Neural crest cell (in vitro differentiated cells): ENCODE measurements around the gene ZNF175. TPM values are rescaled to one million over a fixed set of nuclear protein-coding genes. Genes with fewer than 3 reads are reported as not detected.

Experiments
- DNase-seq: peaks from one replicate; pipeline ENCODE4 v3.0.0; 2021; ENCODE audit warnings: low read depth, mixed read lengths, low spot score
- H3K27ac Mint-ChIP-seq: one replicate; pipeline ENCODE4 v1.8.0; 2021; ENCODE audit warnings: mild to moderate bottlenecking, mixed read lengths; ENCODE audit not compliant: unreplicated experiment
- H3K27me3 Mint-ChIP-seq: 2 replicates; pipeline ENCODE4 v1.8.0; 2021; ENCODE audit warnings: low read depth, mild to moderate bottlenecking, mixed read lengths
- H3K36me3 Mint-ChIP-seq: 2 replicates; pipeline ENCODE4 v1.8.0; 2021; ENCODE audit warnings: low read depth, mild to moderate bottlenecking, mixed read lengths
- H3K4me1 Mint-ChIP-seq: 2 replicates; pipeline ENCODE4 v1.8.0; 2021; ENCODE audit warnings: mixed read lengths
- H3K4me3 Mint-ChIP-seq: one replicate; pipeline ENCODE4 v1.8.0; 2021; ENCODE audit warnings: mild to moderate bottlenecking, mixed read lengths
- H3K9me3 Mint-ChIP-seq: 2 replicates; pipeline ENCODE4 v1.8.0; 2021; ENCODE audit warnings: mixed read lengths
- long read RNA-seq: library from polyadenylated mRNA; unstranded; transcript quantifications from one replicate; pipeline ENCODE4 v2.0.0, GENCODE V29; 2020
- total RNA-seq: library from RNA; stranded (reverse); gene quantifications from 2 replicates; pipeline ENCODE4 v1.2.1, GENCODE V29; 2021
- TF ChIP-seq, protein P1 (sequence below): fragments of 200-600 bp; sonication (generic); conservative IDR thresholded peaks from 2 replicates; pipeline ENCODE4 v1.5.0; 2021; ENCODE audit warnings: antibody characterized with exemption, mild to moderate bottlenecking

ZNF175 gene
- 12.9 and 15.8 TPM in 2 replicates for total RNA-seq
- long read RNA-seq, partial matches to known transcripts = 1 of 4 reads
- long read RNA-seq, other reads (novel, unspliced or antisense) = 3 of 4 reads

- no peaks in the 10 kb centered on the region for H3K36me3 Mint-ChIP-seq
- peaks cover 17% of the 10 kb centered on the region for H3K4me1 Mint-ChIP-seq
- peaks cover 46% of the 10 kb centered on the region for H3K27me3 Mint-ChIP-seq
- peak within 1 kb of the TSS; percentile 98 for H3K4me3 Mint-ChIP-seq
- H3K27ac Mint-ChIP-seq = peak within 1 kb of the TSS; percentile 48
- peak; percentile 93 for DNase-seq
- peaks cover 3% of the 10 kb centered on the region for H3K9me3 Mint-ChIP-seq
- TF ChIP-seq, protein P1, sequence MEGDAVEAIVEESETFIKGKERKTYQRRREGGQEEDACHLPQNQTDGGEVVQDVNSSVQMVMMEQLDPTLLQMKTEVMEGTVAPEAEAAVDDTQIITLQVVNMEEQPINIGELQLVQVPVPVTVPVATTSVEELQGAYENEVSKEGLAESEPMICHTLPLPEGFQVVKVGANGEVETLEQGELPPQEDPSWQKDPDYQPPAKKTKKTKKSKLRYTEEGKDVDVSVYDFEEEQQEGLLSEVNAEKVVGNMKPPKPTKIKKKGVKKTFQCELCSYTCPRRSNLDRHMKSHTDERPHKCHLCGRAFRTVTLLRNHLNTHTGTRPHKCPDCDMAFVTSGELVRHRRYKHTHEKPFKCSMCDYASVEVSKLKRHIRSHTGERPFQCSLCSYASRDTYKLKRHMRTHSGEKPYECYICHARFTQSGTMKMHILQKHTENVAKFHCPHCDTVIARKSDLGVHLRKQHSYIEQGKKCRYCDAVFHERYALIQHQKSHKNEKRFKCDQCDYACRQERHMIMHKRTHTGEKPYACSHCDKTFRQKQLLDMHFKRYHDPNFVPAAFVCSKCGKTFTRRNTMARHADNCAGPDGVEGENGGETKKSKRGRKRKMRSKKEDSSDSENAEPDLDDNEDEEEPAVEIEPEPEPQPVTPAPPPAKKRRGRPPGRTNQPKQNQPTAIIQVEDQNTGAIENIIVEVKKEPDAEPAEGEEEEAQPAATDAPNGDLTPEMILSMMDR = no peak
These were observed at the start of gene ZNF175 for GRCh38 chr19:51570962-51571575. Gene ZNF175, plus strand, starts transcription at chr19:51571283. Its CDS starts 2,047 bp downstream, at chr19:51573330.

- Mint-ChIP-seq H3K27me3 (peaks cover 57% of the 10 kb centered on the region), H3K36me3 (no peaks in the 10 kb centered on the region), H3K4me1 (no peaks in the 10 kb centered on the region), H3K27ac (no peak overlapping the region), H3K4me3 (no peak overlapping the region), H3K9me3 (peaks cover 3% of the 10 kb centered on the region)
- DNase-seq = no peak
- TF ChIP-seq, protein P1 = no peak
These were observed 49.7 kb upstream of the ZNF175 start for GRCh38 chr19:51521357-51521756.

DNA sequence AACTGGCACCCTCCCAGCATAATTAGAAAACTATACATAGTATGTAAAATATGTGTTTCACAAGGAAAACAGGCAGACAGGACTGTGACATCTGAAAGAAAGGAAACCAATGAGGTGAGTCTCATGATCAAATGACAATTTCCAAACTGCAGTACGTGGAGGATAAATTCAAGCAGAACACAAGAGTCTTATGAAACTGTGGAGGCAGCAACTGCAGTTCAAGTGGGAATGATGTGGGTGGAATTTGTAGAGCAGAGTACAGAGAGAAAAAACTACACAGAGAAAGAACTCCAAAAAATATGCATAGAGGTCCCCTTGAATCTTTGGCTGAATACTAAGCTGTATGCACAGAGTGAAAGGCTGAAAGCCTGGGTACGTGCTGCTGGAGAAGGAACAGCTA is 49.3 kb upstream of the ZNF175 start:
- TF ChIP-seq, protein P1 = no peak
- peaks cover 3% of the 10 kb centered on the region for H3K9me3 Mint-ChIP-seq
- no peak overlapping the region for H3K4me3 Mint-ChIP-seq
- peaks cover 59% of the 10 kb centered on the region for H3K27me3 Mint-ChIP-seq
- no peak for DNase-seq
- no peaks in the 10 kb centered on the region for H3K4me1 Mint-ChIP-seq
- no peaks in the 10 kb centered on the region for H3K36me3 Mint-ChIP-seq
- no peak overlapping the region for H3K27ac Mint-ChIP-seq

DNA sequence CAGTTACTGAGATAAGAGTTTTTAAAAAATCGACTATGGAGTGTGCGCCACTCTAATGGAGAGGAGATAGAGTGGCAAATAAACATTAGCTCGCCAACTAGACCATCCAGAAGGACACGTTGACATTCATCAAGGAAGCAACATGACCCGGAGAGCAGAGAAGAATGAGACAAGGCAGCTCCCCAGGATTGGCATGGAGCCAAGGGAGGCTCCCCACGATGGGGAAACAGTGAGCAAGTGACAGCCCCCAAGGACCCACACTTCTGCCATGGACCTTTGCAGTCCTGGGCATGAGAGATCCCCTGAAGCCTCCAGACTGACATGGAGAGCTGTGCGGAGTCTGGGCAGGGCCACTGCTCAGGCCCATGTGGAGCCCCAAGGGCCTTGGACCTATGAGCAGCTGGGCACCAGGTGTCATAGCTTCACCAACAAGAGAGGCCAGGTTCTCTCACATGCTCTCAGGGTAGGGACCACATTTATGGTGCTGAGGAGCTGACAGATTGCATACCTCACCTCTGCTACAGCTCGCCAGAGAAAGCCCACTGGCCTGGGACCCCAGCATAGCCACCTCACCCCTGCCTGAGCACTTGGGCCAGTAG is 46.3 kb upstream of the ZNF175 start:
- Mint-ChIP-seq H3K36me3 (no peaks in the 10 kb centered on the region), H3K27me3 (peaks cover 76% of the 10 kb centered on the region), H3K4me3 (no peak overlapping the region), H3K27ac (no peak overlapping the region), H3K9me3 (no peaks in the 10 kb centered on the region), H3K4me1 (no peaks in the 10 kb centered on the region)
- DNase-seq = no peak
- TF ChIP-seq, protein P1 = no peak

GRCh38 chr19:51525651-51526050 is 45.4 kb upstream of the ZNF175 start:
- Mint-ChIP-seq H3K9me3 (no peaks in the 10 kb centered on the region), H3K27ac (no peak overlapping the region), H3K27me3 (peaks cover 85% of the 10 kb centered on the region), H3K4me1 (no peaks in the 10 kb centered on the region), H3K4me3 (no peak overlapping the region), H3K36me3 (no peaks in the 10 kb centered on the region)
- TF ChIP-seq, protein P1 = no peak
- no peak for DNase-seq
